Measurements from ENCODE around the gene MPP3. TPM values are rescaled to one million over a fixed set of nuclear protein-coding genes. Genes with fewer than 3 reads are reported as not detected.

MPP3 gene
- total and polyA plus RNA-seq, 2 of the 4 experiments (the other 2 are of a cell fraction), result 5.7 to 11.9 TPM

DNA sequence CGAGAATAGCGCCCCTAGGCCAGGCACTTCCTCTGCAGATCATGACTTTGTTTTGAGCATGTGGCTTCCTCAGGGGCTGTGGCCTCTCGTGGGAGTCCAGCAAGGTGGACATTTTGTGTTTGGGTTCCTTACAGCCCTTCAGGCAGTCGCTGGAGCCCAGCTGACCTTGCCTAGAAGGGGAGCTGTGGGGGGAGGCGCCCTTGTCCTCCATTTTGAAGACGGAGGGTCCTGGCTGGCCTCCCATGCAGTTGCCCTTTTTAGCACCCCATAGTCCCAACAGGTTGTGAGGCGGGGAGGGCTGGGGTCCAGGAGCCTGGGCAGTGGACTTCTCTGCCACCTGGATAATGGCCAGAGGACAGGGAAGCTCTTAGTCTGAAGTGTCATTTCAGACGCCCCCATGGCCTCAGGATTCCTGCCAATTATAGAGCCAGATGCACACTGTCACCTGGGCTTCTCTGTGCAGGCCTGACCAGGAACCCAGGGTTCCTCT, 75.7 kb downstream of the MPP3 start:
- H2AK9ac ChIP-seq (replicated peaks; ENCODE audit: low read depth, low read length, poor library complexity), result no peak overlapping the region
- no peaks in the 10 kb centered on the region for H3K36me3 ChIP-seq (ENCODE audit: control insufficient read depth, insufficient read depth, low read length)
- H3K4ac ChIP-seq (ENCODE audit: low read depth, low read length), result no peak overlapping the region
- TF ChIP-seq MXI1 (IDR thresholded peaks at IDR 0.05; ENCODE audit: borderline replicate concordance, low read depth, low read length) (no peak), POLR2A (IDR thresholded peaks at IDR 0.05; ENCODE audit: low read depth, low read length) (no peak)
- ChIA-PET CTCF (no interaction called here), POLR2A (ENCODE audit: unreplicated experiment) (no interaction called here)
- no peak overlapping the region for H3K18ac ChIP-seq (ENCODE audit: low read depth, low read length)
- intact Hi-C loops (cut with micrococcal nuclease), result no loop called here
- H3K79me1 ChIP-seq (ENCODE audit: low read depth in 1 of 2, low read length in 2 of 2), result no peaks in the 10 kb centered on the region
- no peak overlapping the region for H4K91ac ChIP-seq (ENCODE audit: insufficient read depth, low read depth, low read length)
- H2AK5ac ChIP-seq (ENCODE audit: low read depth, low read length), result no peak overlapping the region
- no peak overlapping the region for H3K56ac ChIP-seq (ENCODE audit: extremely low read depth, insufficient read depth, low read length)
- H4K20me1 ChIP-seq (ENCODE audit: insufficient read depth, low read length), result no peaks in the 10 kb centered on the region
- dilution Hi-C loops (cut with HindIII; ENCODE audit: low sequenced_read_pairs, unreplicated experiment), result no loop called here
- in situ Hi-C loops (cut with MboI; ENCODE audit: low sequenced_read_pairs), result no loop called here
- no peaks in the 10 kb centered on the region for H3K9me3 ChIP-seq (ENCODE audit: control insufficient read depth, insufficient read depth, low read length)
- H3K27ac ChIP-seq (ENCODE audit: insufficient read depth, low read length), result no peak overlapping the region
- H3K4me2 ChIP-seq (ENCODE audit: low read depth, low read length), result no peak overlapping the region
- no peak overlapping the region for H4K5ac ChIP-seq (ENCODE audit: low read depth, low read length)
- no peak overlapping the region for H2BK5ac ChIP-seq (ENCODE audit: low read depth, low read length, poor library complexity, severe bottlenecking)
- H3K27me3 ChIP-seq (ENCODE audit: control insufficient read depth, insufficient read depth, low read length), result peaks cover 52% of the 10 kb centered on the region
- H2AFZ ChIP-seq (replicated peaks; ENCODE audit: low read length, poor library complexity), result no peak overlapping the region
- BruUV-seq (replicated peaks), result no TSS peak
- no peak overlapping the region for H3K23ac ChIP-seq (ENCODE audit: low read depth, low read length)
- no peak overlapping the region for H3K4me3 ChIP-seq (ENCODE audit: insufficient read depth, low read depth, low read length)
- H4K8ac ChIP-seq (ENCODE audit: low read depth in 2 of 2, low read length in 2 of 2), result no peak overlapping the region
- H2BK120ac ChIP-seq (ENCODE audit: low read depth, low read length), result no peak overlapping the region
- 90% methylated on average over 2 of the region's 8 CpGs; no CpG with 5 or more reads in 1 of the 2 experiments for WGBS, 2 experiments (ENCODE audit: extremely low coverage in 2 of 2, insufficient read length in 1 of 2)
- no peak overlapping the region for H3K14ac ChIP-seq (replicated peaks; ENCODE audit: low read depth, low read length)
- no peak overlapping the region for H2BK20ac ChIP-seq (ENCODE audit: low read depth, low read length)
- no peak for DNase-seq
- no peaks in the 10 kb centered on the region for H3K4me1 ChIP-seq (ENCODE audit: control insufficient read depth, insufficient read depth, low read length)
- H3K9ac ChIP-seq (ENCODE audit: low read depth, low read length), result no peak overlapping the region
- H3K9me1 ChIP-seq (ENCODE audit: insufficient read depth, low read length), result 0 out of 2 replicates have a peak, but pooled peaks cover 4% of the 10 kb centered on the region
- no peak overlapping the region for H2BK15ac ChIP-seq (ENCODE audit: low read depth, low read length)
- no peak for ATAC-seq (ENCODE audit: low read depth)
